Measurements from ENCODE around the gene NELFB. TPM values are rescaled to one million over a fixed set of nuclear protein-coding genes. Genes with fewer than 3 reads are reported as not detected.

Gene NELFB
- total and polyA plus RNA-seq, 4 donors: 21.7 to 47.9 (median 38.2) TPM

- H3K27ac ChIP-seq (ENCODE audit: low read depth in 1 of 2, low read length in 2 of 2): no peak within 1 kb of the TSS
- no peak within 1 kb of the TSS for H3K4me3 ChIP-seq (ENCODE audit: low read length in 2 of 2)
- ATAC-seq (ENCODE audit: low FRiP score): no peak
- DNase-seq: peak; percentile 80 to 91
- 28 to 31% methylated on average over 25 of the region's 25 CpGs for WGBS, 2 donors
- intact Hi-C loops (cut with DNase I): loop anchor here in 1 of 2 donors (5.0 kb wide), 1 partner anchor 105 kb away; no protein-coding TSS in a partner anchor
- no peaks in the 10 kb centered on the region for H3K36me3 ChIP-seq (ENCODE audit: control insufficient read depth in 1 of 2, insufficient read depth in 2 of 2, low read length in 1 of 2)
- no peaks in the 10 kb centered on the region for H3K27me3 ChIP-seq (ENCODE audit: control insufficient read depth in 1 of 2, insufficient read depth in 2 of 2, low read length in 1 of 2)
- H3K9me3 ChIP-seq (ENCODE audit: control insufficient read depth, low read length): no peaks in the 10 kb centered on the region
- no peaks in the 10 kb centered on the region for H3K4me1 ChIP-seq (ENCODE audit: control insufficient read depth in 1 of 2, insufficient read depth in 2 of 2, low read length in 2 of 2)
These were observed 27.9 kb upstream of the NELFB start, which contains the start of gene RNF224 for GRCh38 chr9:137227054-137227852. RNF224 (plus strand) TSS chr9:137227502; CDS start chr9:137228336, 834 bp downstream.

- Histone ChIP-seq H3K27ac (ENCODE audit: low read depth in 1 of 2, low read length in 2 of 2) (no peak overlapping the region), H3K36me3 (ENCODE audit: control insufficient read depth in 1 of 2, insufficient read depth in 2 of 2, low read length in 1 of 2) (no peaks in the 10 kb centered on the region), H3K4me3 (ENCODE audit: low read length in 2 of 2) (no peak overlapping the region), H3K27me3 (ENCODE audit: control insufficient read depth in 1 of 2, insufficient read depth in 2 of 2, low read length in 1 of 2) (no peaks in the 10 kb centered on the region), H3K4me1 (ENCODE audit: control insufficient read depth in 1 of 2, insufficient read depth in 2 of 2, low read length in 2 of 2) (no peaks in the 10 kb centered on the region), H3K9me3 (ENCODE audit: control insufficient read depth, low read length) (no peaks in the 10 kb centered on the region)
- ATAC-seq (ENCODE audit: low FRiP score): no peak
- 42 to 51% methylated on average over 11 to 18 of the region's 18 CpGs for WGBS, 2 donors
- intact Hi-C loops (cut with DNase I): loop anchor here (2.0 to 5.0 kb wide), 2 partner anchors 105 to 106 kb away; no protein-coding TSS in a partner anchor
- no peak for DNase-seq
These were observed 27.1 kb upstream of the NELFB start for GRCh38 chr9:137227853-137228505.

GRCh38 chr9:137228506-137228967 lies 26.6 kb upstream of the NELFB start:
- ATAC-seq (ENCODE audit: low FRiP score) (no peak), DNase-seq (no peak)
- H3K4me3 ChIP-seq (ENCODE audit: low read length in 2 of 2): no peak overlapping the region
- intact Hi-C loops (cut with DNase I): loop anchor here (2.0 to 5.0 kb wide), 2 partner anchors 106 kb away; no protein-coding TSS in a partner anchor
- 78 to 80% methylated on average over 24 to 29 of the region's 29 CpGs for WGBS, 2 donors
- no peaks in the 10 kb centered on the region for H3K27me3 ChIP-seq (ENCODE audit: control insufficient read depth in 1 of 2, insufficient read depth in 2 of 2, low read length in 1 of 2)
- no peaks in the 10 kb centered on the region for H3K36me3 ChIP-seq (ENCODE audit: control insufficient read depth in 1 of 2, insufficient read depth in 2 of 2, low read length in 1 of 2)
- H3K4me1 ChIP-seq (ENCODE audit: control insufficient read depth in 1 of 2, insufficient read depth in 2 of 2, low read length in 2 of 2): no peaks in the 10 kb centered on the region
- no peak overlapping the region for H3K27ac ChIP-seq (ENCODE audit: low read depth in 1 of 2, low read length in 2 of 2)
- H3K9me3 ChIP-seq (ENCODE audit: control insufficient read depth, low read length): no peaks in the 10 kb centered on the region

DNA sequence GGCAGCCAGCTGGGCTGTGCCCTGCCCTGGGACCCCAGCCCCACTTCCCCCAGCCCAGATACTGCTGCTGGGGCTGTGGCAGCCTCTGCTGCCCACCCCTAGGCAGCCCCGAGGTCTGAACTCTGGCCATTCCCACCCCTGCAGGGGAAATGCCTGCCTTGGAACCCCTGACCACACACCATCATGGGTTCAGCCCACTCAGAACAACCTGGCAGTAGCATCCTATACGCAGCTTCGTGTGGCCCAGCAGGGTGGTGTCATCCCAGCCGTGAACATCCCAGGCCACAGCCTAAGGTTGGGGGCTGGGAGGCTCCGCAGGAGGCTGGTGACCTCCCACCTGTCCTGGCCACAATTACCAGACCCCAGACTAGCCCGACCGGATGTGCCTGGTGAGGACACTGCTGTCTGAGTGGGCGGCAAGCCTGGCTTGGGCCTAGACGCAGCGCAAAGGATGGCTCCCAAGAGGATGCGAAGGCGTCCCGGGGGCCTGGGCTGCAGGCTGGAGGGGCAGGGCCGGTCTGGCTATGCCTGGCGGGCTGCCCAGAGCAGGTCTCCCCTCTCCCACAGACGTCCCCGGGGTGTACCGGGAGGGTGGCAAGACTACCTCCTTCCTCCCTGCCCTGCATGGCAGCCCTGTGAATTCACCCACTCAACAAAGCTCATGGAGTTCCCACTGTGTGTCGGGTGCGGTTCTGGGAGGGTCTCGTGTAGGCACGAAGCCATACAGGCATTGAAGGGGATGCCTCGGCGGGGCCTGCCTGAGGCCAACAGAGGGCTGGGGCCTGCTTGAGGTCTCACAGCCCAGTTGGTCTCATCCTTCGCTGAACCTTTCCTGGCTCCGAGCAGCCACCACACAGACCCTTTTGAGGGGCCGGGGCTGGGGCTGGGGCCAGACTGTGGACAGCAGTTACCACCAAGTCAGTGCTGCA lies 25.9 kb upstream of the NELFB start:
- Histone ChIP-seq H3K9me3 (ENCODE audit: control insufficient read depth, low read length) (no peaks in the 10 kb centered on the region), H3K36me3 (ENCODE audit: control insufficient read depth in 1 of 2, insufficient read depth in 2 of 2, low read length in 1 of 2) (no peaks in the 10 kb centered on the region), H3K27me3 (ENCODE audit: control insufficient read depth in 1 of 2, insufficient read depth in 2 of 2, low read length in 1 of 2) (no peaks in the 10 kb centered on the region), H3K4me1 (ENCODE audit: control insufficient read depth in 1 of 2, insufficient read depth in 2 of 2, low read length in 2 of 2) (no peaks in the 10 kb centered on the region), H3K4me3 (ENCODE audit: low read length in 2 of 2) (no peak overlapping the region), H3K27ac (ENCODE audit: low read depth in 1 of 2, low read length in 2 of 2) (no peak overlapping the region)
- ATAC-seq (ENCODE audit: low FRiP score) (no peak), DNase-seq (no peak)
- WGBS, 2 donors: 33 to 42% methylated on average over 27 of the region's 27 CpGs
- intact Hi-C loops (cut with DNase I): loop anchor here (2.0 to 5.0 kb wide), 2 partner anchors 106 to 107 kb away; no protein-coding TSS in a partner anchor

DNA sequence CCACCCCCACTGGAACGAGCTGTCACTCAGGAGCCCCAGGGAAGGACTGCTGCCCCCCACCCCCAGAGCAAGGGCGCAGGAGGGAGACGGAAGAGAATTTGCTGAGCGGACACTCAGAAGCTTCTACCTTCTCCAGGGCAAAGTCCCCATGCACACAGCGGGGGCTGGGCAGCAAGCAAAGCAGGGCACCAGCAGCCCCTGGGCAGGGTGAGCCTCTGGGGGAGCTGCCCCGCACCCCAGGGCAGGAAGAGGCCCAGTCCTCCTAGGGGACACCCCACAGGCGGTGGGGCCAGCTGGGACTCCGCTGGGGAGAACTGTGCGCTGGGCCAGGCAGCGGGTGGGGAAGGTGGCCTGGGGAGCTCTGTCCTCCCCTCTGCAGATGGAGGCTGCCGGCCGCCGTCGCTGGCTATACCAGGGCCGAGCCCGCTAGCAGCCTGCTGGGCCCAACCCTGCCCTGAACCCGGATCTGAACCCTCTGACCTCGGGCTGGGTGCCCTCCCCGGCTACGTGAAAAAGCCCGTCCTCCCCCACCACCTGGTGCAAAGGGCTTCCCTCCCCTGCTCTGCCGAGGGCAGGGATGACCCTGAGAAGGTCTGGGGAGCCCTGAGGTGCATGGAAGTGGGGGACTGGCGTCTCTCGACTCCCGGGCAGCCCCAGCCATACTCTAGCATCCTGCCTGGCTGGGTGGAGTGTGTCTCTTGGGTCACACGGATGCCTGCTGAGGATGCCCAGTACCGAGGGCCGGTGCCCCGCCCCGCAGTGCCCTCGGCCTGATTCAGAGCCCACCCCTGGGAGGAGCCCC lies 25.0 kb upstream of the NELFB start:
- H3K9me3 ChIP-seq (ENCODE audit: control insufficient read depth, low read length): no peaks in the 10 kb centered on the region
- no peak for ATAC-seq (ENCODE audit: low FRiP score)
- no peak for DNase-seq
- H3K4me1 ChIP-seq (ENCODE audit: control insufficient read depth in 1 of 2, insufficient read depth in 2 of 2, low read length in 2 of 2): no peaks in the 10 kb centered on the region
- no peak overlapping the region for H3K27ac ChIP-seq (ENCODE audit: low read depth in 1 of 2, low read length in 2 of 2)
- no peaks in the 10 kb centered on the region for H3K27me3 ChIP-seq (ENCODE audit: control insufficient read depth in 1 of 2, insufficient read depth in 2 of 2, low read length in 1 of 2)
- no peaks in the 10 kb centered on the region for H3K36me3 ChIP-seq (ENCODE audit: control insufficient read depth in 1 of 2, insufficient read depth in 2 of 2, low read length in 1 of 2)
- intact Hi-C loops (cut with DNase I): loop anchor here (2.0 to 5.0 kb wide), 2 partner anchors 107 to 108 kb away; no protein-coding TSS in a partner anchor
- 60 to 61% methylated on average over 28 to 31 of the region's 31 CpGs for WGBS, 2 donors
- H3K4me3 ChIP-seq (ENCODE audit: low read length in 2 of 2): no peak overlapping the region

DNA sequence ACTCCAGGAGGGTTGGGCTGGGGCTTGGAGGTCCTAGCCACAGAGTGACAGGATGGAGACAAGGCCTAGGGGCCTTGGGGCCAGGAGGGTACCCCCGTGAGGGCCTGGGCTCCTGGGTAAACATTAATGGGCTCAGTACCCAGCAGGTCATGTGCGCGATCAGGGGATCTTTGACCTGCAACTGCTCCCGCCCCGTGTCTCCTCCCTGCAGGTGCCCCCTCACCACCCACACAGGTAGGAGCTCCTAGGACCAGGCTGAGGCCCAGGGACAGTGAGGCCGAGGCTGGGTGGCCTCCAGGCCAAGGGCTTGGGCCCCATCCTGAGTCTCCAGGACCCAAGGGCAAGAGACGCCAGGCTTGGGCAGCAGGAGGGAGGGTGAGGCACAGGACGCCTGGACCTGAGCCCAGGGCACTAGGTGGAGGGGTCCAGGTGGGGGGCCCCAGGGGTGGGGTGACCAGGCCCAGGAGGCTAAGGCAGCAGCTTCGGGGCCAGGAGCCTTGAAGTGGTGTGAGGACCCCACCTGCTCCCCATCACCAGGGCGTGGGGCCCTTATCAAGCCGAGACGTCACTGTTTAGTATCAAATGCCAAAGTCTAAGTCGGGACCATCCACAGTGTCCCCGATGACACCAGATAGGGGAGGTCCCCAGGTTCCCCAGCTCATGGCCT lies 24.3 kb upstream of the NELFB start, which contains the start of gene SLC34A3:
TSS of gene SLC34A3 (plus strand) at position 197 of the 667 bp plus-strand sequence. CDS start 802 bp downstream, outside the sequence.
- H3K4me3 ChIP-seq (ENCODE audit: low read length in 2 of 2): no peak within 1 kb of the TSS
- ATAC-seq (ENCODE audit: low FRiP score) (no peak), DNase-seq (no peak)
- intact Hi-C loops (cut with DNase I): no loop called here
- no peaks in the 10 kb centered on the region for H3K9me3 ChIP-seq (ENCODE audit: control insufficient read depth, low read length)
- H3K27me3 ChIP-seq (ENCODE audit: control insufficient read depth in 1 of 2, insufficient read depth in 2 of 2, low read length in 1 of 2): no peaks in the 10 kb centered on the region
- H3K4me1 ChIP-seq (ENCODE audit: control insufficient read depth in 1 of 2, insufficient read depth in 2 of 2, low read length in 2 of 2): no peaks in the 10 kb centered on the region
- WGBS, 2 donors: 70 to 78% methylated on average over 13 to 14 of the region's 14 CpGs
- H3K36me3 ChIP-seq (ENCODE audit: control insufficient read depth in 1 of 2, insufficient read depth in 2 of 2, low read length in 1 of 2): no peaks in the 10 kb centered on the region
- H3K27ac ChIP-seq (ENCODE audit: low read depth in 1 of 2, low read length in 2 of 2): no peak within 1 kb of the TSS

- no peaks in the 10 kb centered on the region for H3K4me1 ChIP-seq (ENCODE audit: control insufficient read depth in 1 of 2, insufficient read depth in 2 of 2, low read length in 2 of 2)
- intact Hi-C loops (cut with DNase I): no loop called here
These were observed 23.6 kb upstream of the NELFB start for GRCh38 chr9:137231372-137232039.

More at GRCh38 chr9:137231372-137232039, 23.6 kb upstream of the NELFB start:
- Histone ChIP-seq H3K36me3 (ENCODE audit: control insufficient read depth in 1 of 2, insufficient read depth in 2 of 2, low read length in 1 of 2) (no peaks in the 10 kb centered on the region), H3K9me3 (ENCODE audit: control insufficient read depth, low read length) (no peaks in the 10 kb centered on the region), H3K27ac (ENCODE audit: low read depth in 1 of 2, low read length in 2 of 2) (no peak overlapping the region), H3K4me3 (ENCODE audit: low read length in 2 of 2) (no peak overlapping the region), H3K27me3 (ENCODE audit: control insufficient read depth in 1 of 2, insufficient read depth in 2 of 2, low read length in 1 of 2) (no peaks in the 10 kb centered on the region)
- no peak for DNase-seq
- WGBS, 2 donors: 82 to 90% methylated on average over 19 to 23 of the region's 23 CpGs
- no peak for ATAC-seq (ENCODE audit: low FRiP score)

Measured in aorta (tissue), 5 donors.